Measurements from ENCODE around the gene PJA2. TPM values are rescaled to one million over a fixed set of nuclear protein-coding genes. Genes with fewer than 3 reads are reported as not detected.
A peak's percentile ranks its signal among the peaks of the same experiment; 100 is the strongest.

PJA2 gene
- total and polyA plus RNA-seq, 4 experiments from 2014 or later = 57.2 to 90.6 (median 75.0) TPM

DNA sequence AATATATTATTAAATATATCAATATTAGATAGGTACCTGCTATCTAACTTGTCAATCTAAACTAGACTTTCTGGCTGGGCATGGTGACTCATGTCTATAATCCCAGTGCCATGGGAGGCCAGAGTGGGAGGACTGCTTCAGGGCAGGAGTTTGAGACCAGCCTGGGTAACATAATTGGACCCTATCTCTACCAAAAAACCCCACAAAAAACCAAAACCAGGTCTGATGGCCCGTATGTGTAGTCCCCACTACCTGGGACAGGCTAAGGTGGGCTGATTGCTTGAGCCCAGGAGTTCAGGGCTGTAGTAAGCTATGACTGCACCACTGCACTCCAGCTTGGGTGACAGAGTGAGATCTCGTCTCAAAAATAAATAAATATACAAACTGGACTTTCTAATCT, 55.0 kb downstream of the PJA2 start:
- Histone ChIP-seq H3K27me3 (ENCODE audit: insufficient read depth, low read length) (no peaks in the 10 kb centered on the region), H3K4me1 (ENCODE audit: insufficient read depth, low read length) (no peaks in the 10 kb centered on the region), H3K27ac (ENCODE audit: low read depth, low read length) (no peak overlapping the region), H3K4me3 (ENCODE audit: low read length in 2 of 2) (no peak overlapping the region), H3K9me3 (ENCODE audit: control insufficient read depth in 1 of 2, low read length in 2 of 2) (no peaks in the 10 kb centered on the region), H3K36me3 (ENCODE audit: insufficient read depth, low read length) (peaks cover 18% of the 10 kb centered on the region)
- CTCF ChIA-PET (ENCODE audit: partially characterized antibody) = no interaction called here
- Mint-ChIP-seq H3K4me3 (no peak overlapping the region), H3K4me1 (peaks cover 9 to 16% (median 12%) of the 10 kb centered on the region in 4 donors), H3K27ac (no peak overlapping the region), H3K9me3 (no peaks in the 10 kb centered on the region), H3K36me3 (peaks cover 30 to 52% of the 10 kb centered on the region in 2 donors), H3K27me3 (no peaks in the 10 kb centered on the region)
- POLR2A ChIA-PET (ENCODE audit: partially characterized antibody) = no interaction called here
- intact Hi-C loops (cut with micrococcal nuclease) = loop anchor here (5.0 kb wide), 1 partner anchor 53 kb away; the partner anchor contains the start of gene PJA2
- no peak for DNase-seq

DNA sequence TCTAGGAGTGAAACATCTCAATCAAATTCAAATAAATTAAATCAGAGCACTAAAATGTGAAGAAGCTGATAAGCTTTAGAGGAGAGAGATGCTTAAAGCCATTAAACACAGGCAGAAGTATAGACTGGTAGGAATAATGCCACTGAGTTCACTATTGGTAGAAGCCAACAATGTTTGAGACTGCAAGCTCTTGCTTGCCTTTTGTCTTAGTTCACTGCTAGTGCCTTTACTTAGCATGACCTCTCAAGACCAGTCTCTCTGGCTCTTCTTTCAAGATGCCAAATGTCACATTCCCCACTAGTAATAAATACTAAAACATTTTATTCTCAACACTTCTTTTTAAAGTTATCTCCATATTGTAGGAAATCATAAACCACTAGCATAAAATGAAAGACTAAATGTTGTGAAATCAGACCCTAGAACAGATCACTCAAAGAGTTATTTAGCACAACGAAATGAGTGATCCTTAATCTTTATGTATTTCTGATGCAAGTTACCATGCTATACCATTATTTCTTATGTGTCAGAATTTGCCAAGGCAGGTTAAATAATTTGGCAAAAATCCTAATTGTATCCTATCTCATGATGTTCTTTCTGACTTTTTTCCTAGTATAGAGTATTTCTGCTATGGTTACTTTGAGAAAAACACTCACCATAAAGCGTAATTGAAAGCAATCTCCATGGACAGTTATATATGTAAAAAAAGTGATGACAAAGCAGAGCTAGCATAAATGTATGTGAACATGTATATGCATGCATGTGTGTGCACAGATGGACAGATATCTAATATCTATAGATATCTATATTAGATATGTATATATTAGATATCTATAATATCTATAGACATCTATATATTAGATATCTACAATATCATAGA, 57.5 kb downstream of the PJA2 start:
- Histone ChIP-seq H3K4me1 (ENCODE audit: insufficient read depth, low read length) (no peaks in the 10 kb centered on the region), H3K36me3 (ENCODE audit: insufficient read depth, low read length) (peaks cover 32% of the 10 kb centered on the region), H3K4me3 (ENCODE audit: low read length in 2 of 2) (no peak overlapping the region), H3K27ac (ENCODE audit: low read depth, low read length) (no peak overlapping the region), H3K9me3 (ENCODE audit: control insufficient read depth in 1 of 2, low read length in 2 of 2) (no peaks in the 10 kb centered on the region), H3K27me3 (ENCODE audit: insufficient read depth, low read length) (no peaks in the 10 kb centered on the region)
- CTCF ChIA-PET (ENCODE audit: partially characterized antibody) = no interaction called here
- Mint-ChIP-seq H3K4me1 (peaks cover 13 to 24% (median 18%) of the 10 kb centered on the region in 4 donors), H3K27ac (peak overlapping the region in 1 of 7 donors; percentile 42), H3K27me3 (no peaks in the 10 kb centered on the region), H3K9me3 (no peaks in the 10 kb centered on the region), H3K36me3 (peaks cover 14 to 51% of the 10 kb centered on the region in 2 donors), H3K4me3 (no peak overlapping the region)
- POLR2A ChIA-PET (ENCODE audit: partially characterized antibody) = interaction anchor here (0.7 kb wide), 1 partner anchor 57 kb away, joined by 3 read pairs; no protein-coding TSS in a partner anchor
- intact Hi-C loops (cut with micrococcal nuclease) = no loop called here
- DNase-seq = no peak

DNA sequence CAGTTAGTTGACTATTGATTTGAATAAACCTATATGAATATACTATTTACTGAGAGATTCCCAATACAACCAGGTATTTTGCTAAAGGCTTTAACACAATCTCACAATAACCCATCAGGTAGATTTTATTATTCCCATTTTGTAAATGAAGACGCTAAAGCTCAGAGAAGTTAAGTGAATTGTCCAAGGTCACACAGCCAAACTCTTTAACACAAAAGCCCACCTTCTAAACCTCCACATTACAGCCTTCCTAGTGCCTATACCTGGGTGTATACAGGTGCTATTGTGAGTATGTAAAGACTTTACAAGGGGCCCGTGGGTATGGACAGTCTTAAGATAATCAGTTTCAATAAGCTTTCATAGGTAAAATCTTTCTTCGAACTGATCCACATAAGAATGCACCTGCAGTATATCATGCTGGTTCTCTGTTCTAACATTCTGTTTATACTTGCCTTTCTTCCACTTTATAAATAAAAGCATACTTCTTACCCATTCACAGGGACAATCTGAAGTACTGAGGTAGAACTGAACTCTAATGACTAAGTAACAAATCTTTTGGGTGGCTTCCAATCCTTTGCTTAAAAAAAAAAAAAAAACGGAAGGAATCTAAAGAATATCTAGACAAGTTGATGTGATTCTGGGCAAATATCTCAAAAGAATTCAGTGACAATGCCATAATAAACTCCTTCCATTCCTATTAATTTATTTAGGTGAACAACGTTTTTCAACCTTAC, 59.1 kb downstream of the PJA2 start:
- H3K4me3 ChIP-seq (ENCODE audit: low read length in 2 of 2) = no peak overlapping the region
- H3K4me3 Mint-ChIP-seq = no peak overlapping the region
- no peaks in the 10 kb centered on the region for H3K4me1 ChIP-seq (ENCODE audit: insufficient read depth, low read length)
- no peaks in the 10 kb centered on the region for H3K9me3 Mint-ChIP-seq
- no peaks in the 10 kb centered on the region for H3K27me3 ChIP-seq (ENCODE audit: insufficient read depth, low read length)
- H3K27ac ChIP-seq (ENCODE audit: low read depth, low read length) = no peak overlapping the region
- H3K4me1 Mint-ChIP-seq = peaks cover 10 to 24% (median 17%) of the 10 kb centered on the region in 4 donors
- peaks cover 17 to 51% of the 10 kb centered on the region in 2 donors for H3K36me3 Mint-ChIP-seq
- intact Hi-C loops (cut with micrococcal nuclease) = no loop called here
- H3K36me3 ChIP-seq (ENCODE audit: insufficient read depth, low read length) = peaks cover 32% of the 10 kb centered on the region
- ChIA-PET POLR2A (ENCODE audit: partially characterized antibody) (no interaction called here), CTCF (ENCODE audit: partially characterized antibody) (no interaction called here)
- no peaks in the 10 kb centered on the region for H3K27me3 Mint-ChIP-seq
- no peaks in the 10 kb centered on the region for H3K9me3 ChIP-seq (ENCODE audit: control insufficient read depth in 1 of 2, low read length in 2 of 2)
- DNase-seq = no peak
- H3K27ac Mint-ChIP-seq = peak overlapping the region in 2 of 7 donors; percentile 6 to 41

DNA sequence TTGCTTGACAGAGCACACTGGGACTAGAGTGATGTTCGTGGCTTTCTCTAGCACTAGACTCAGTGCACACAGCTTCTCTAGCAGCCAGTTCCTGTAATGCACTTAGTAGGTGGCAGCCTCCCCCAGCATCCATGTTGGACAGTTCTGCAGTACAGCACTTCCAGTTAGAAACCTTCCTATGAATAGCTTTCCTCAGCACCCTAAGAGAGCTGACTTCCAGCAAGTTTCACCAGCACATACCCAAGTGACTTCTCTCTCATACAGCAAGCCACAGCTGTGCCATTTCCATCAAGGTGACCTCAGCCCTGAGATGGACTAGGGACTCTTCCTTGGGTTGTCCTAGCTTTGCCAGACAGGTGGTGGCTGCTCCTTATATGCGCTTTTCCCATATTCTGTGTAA, 60.4 kb downstream of the PJA2 start:
- H3K27ac ChIP-seq (ENCODE audit: low read depth, low read length) = no peak overlapping the region
- H3K36me3 ChIP-seq (ENCODE audit: insufficient read depth, low read length) = peaks cover 24% of the 10 kb centered on the region

DNA sequence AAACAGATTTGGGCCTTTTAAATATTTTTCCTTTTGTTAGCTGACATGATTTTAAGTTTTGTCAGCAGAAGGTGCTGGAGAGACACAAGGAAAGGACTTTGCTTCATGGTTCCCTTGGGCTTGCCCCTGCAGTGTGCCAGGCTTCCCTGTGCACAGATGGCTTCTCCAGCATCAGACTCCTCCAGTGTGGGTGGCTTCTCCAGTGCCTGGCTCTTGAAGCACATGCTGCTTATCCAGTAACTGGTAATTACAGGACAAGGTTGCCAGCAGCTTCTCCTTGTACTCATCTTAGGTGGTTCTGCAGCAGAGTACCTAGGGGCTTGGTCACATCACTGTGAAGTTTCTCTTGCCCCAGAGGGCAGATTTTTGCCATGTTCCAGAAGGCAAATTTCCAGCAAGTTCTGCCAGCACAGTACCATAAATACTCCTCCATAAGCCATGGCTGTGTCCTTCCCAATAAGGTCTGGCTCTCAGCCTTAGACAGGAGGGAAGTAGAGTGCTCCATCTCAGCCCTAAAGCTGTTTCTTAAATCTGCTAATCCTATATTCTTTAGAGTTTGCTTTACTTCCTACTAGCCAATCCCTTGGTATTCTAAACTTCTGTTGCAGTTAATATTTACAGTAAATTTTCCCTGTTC, 62.4 kb downstream of the PJA2 start:
- Histone ChIP-seq H3K27ac (ENCODE audit: low read depth, low read length) (no peak overlapping the region), H3K9me3 (ENCODE audit: control insufficient read depth in 1 of 2, low read length in 2 of 2) (no peaks in the 10 kb centered on the region), H3K36me3 (ENCODE audit: insufficient read depth, low read length) (peaks cover 28% of the 10 kb centered on the region), H3K4me1 (ENCODE audit: insufficient read depth, low read length) (no peaks in the 10 kb centered on the region), H3K4me3 (ENCODE audit: low read length in 2 of 2) (no peak overlapping the region), H3K27me3 (ENCODE audit: insufficient read depth, low read length) (no peaks in the 10 kb centered on the region)
- Mint-ChIP-seq H3K4me1 (peaks cover 10 to 23% (median 17%) of the 10 kb centered on the region in 4 donors), H3K4me3 (no peak overlapping the region), H3K27ac (peak overlapping the region in 5 of 7 donors; percentile 9 to 75 (median 47)), H3K36me3 (peaks cover 20 to 47% of the 10 kb centered on the region in 2 donors), H3K27me3 (no peaks in the 10 kb centered on the region), H3K9me3 (no peaks in the 10 kb centered on the region)
- ChIA-PET CTCF (ENCODE audit: partially characterized antibody) (interaction anchor here (1.0 to 1.2 kb wide), 2 partner anchors 16 to 92 kb away, joined by 3 read pairs; no protein-coding TSS in a partner anchor), POLR2A (ENCODE audit: partially characterized antibody) (interaction anchor here (2.6 kb wide), 1 partner anchor 63 kb away, joined by 11 read pairs; the partner anchor contains the start of gene PJA2)
- intact Hi-C loops (cut with micrococcal nuclease) = loop anchor here (2.0 kb wide), 1 partner anchor 91 kb away; no protein-coding TSS in a partner anchor
- no peak for DNase-seq

More for the DNA sequence above, 60.4 kb downstream of the PJA2 start:
- ChIA-PET CTCF (ENCODE audit: partially characterized antibody) (interaction anchor here (1.0 kb wide), 1 partner anchor 596 kb away, joined by 3 read pairs; no protein-coding TSS in a partner anchor), POLR2A (ENCODE audit: partially characterized antibody) (interaction anchor here (2.6 kb wide), 1 partner anchor 61 kb away, joined by 11 read pairs; the partner anchor contains the start of gene PJA2)
- no peak for DNase-seq
- H3K27me3 ChIP-seq (ENCODE audit: insufficient read depth, low read length) = no peaks in the 10 kb centered on the region
- peak overlapping the region in 4 of 7 donors; percentile 2 to 54 (median 24) for H3K27ac Mint-ChIP-seq
- no peaks in the 10 kb centered on the region for H3K9me3 Mint-ChIP-seq
- H3K27me3 Mint-ChIP-seq = no peaks in the 10 kb centered on the region
- no peak overlapping the region for H3K4me3 Mint-ChIP-seq
- H3K36me3 Mint-ChIP-seq = peaks cover 22 to 48% of the 10 kb centered on the region in 2 donors
- intact Hi-C loops (cut with micrococcal nuclease) = no loop called here
- no peak overlapping the region for H3K4me3 ChIP-seq (ENCODE audit: low read length in 2 of 2)
- peaks cover 10 to 24% (median 18%) of the 10 kb centered on the region in 4 donors for H3K4me1 Mint-ChIP-seq
- no peaks in the 10 kb centered on the region for H3K9me3 ChIP-seq (ENCODE audit: control insufficient read depth in 1 of 2, low read length in 2 of 2)
- no peaks in the 10 kb centered on the region for H3K4me1 ChIP-seq (ENCODE audit: insufficient read depth, low read length)

DNA sequence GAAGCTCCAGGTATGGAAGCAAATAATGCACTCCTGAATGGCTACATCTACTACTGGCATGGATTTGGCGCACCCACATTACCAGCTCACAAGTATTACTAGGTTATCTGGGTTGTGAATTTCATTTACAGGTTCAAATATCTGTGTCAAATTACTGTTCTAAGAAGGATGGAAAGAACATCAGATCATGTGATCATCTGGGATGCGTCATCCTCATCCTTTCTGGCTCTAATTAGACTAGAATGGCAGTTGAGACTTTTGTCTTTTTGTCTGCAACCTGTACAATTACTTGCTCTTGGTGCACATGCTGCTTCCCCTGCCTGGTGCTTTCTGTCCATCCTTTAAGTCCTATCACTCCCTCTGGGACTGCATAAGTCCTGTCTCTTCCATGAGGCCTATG, 64.1 kb downstream of the PJA2 start:
- H3K4me3 ChIP-seq (ENCODE audit: low read length in 2 of 2) = no peak overlapping the region
- H3K4me1 Mint-ChIP-seq = peaks cover 8 to 18% (median 16%) of the 10 kb centered on the region in 4 donors
- no peaks in the 10 kb centered on the region for H3K9me3 Mint-ChIP-seq
- POLR2A ChIA-PET (ENCODE audit: partially characterized antibody) = no interaction called here
- H3K9me3 ChIP-seq (ENCODE audit: control insufficient read depth in 1 of 2, low read length in 2 of 2) = no peaks in the 10 kb centered on the region
- H3K27ac Mint-ChIP-seq = peak overlapping the region in 2 of 7 donors; percentile 16 to 43
- H3K27ac ChIP-seq (ENCODE audit: low read depth, low read length) = no peak overlapping the region
- peaks cover 19 to 43% of the 10 kb centered on the region in 2 donors for H3K36me3 Mint-ChIP-seq
- H3K4me1 ChIP-seq (ENCODE audit: insufficient read depth, low read length) = no peaks in the 10 kb centered on the region
- no peak for DNase-seq
- intact Hi-C loops (cut with micrococcal nuclease) = loop anchor here (2.0 kb wide), 1 partner anchor 93 kb away; no protein-coding TSS in a partner anchor
- H3K4me3 Mint-ChIP-seq = no peak overlapping the region
- no peaks in the 10 kb centered on the region for H3K27me3 ChIP-seq (ENCODE audit: insufficient read depth, low read length)
- CTCF ChIA-PET (ENCODE audit: partially characterized antibody) = no interaction called here
- no peaks in the 10 kb centered on the region for H3K27me3 Mint-ChIP-seq
- peaks cover 23% of the 10 kb centered on the region for H3K36me3 ChIP-seq (ENCODE audit: insufficient read depth, low read length)
